ENCODE results near the gene RNF214. TPM values are rescaled to one million over a fixed set of nuclear protein-coding genes. Genes with fewer than 3 reads are reported as not detected.

The RNF214 gene
- polyA plus RNA-seq, 4 donors = 6.9 to 17.8 (median 8.9) TPM

DNA sequence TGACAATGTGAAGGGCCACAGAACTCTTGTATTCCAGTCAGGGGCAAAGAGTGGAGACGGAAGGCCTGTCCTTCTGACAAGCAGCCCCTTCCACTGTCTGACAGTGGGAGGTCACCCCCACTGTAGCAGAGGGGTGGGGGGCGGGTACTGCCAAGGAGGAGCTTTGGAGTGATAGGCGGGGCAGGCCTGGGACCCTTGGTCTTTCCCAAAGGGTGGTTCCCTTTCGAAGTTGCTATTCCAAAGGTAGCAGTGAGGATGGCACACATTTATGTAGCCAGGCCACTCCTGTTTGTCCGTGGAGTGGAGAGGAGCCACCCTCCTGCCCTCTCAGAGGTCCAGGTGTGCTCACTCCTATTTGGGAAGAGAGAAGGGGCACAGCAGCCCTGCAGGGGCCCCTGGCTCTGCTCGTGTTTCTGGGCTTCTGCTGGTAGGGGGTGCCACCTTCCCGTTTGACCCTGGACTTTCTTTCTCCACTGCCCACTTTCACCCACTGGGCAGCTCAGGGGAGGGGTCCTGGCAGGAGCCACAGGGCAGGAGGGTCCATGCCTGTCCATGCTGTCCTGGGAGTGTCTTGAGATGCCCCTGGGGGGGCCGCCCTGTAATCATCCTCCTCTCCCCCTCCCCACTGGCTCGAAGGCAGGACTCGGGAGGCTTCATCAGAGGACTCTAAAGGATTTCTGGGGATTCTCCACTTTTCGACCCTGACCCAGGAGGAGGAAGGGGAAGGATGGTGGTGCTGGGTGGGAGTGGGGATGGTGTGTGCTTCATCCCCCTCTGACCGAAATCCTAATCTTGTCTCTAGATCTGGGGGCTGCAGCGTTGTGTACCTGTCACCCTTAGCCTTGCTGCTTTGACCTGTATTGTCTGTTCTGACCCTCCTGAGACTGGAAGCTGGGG is 32.3 kb upstream of the RNF214 start:
- H3K4me3 ChIP-seq (ENCODE audit: low read depth in 1 of 3, low read length in 3 of 3) = peak overlapping the region in 1 of 3 donors; percentile 47
- no peak for FAIRE-seq
- H3K9me3 ChIP-seq (ENCODE audit: control insufficient read depth in 2 of 2, insufficient read depth in 1 of 2, low read depth in 1 of 2, low read length in 1 of 2) = no peaks in the 10 kb centered on the region
- H3K36me3 ChIP-seq (ENCODE audit: control insufficient read depth in 3 of 3, insufficient read depth in 2 of 3, low read depth in 1 of 3, low read length in 3 of 3) = peaks cover 7 to 86% (median 9%) of the 10 kb centered on the region in 3 donors
- 61 to 68% (median 61%) methylated on average over 13 of the region's 13 CpGs for WGBS, 3 donors
- no peak for DNase-seq
- no peaks in the 10 kb centered on the region for H3K27me3 ChIP-seq (ENCODE audit: control insufficient read depth in 3 of 3, insufficient read depth in 3 of 3, low read length in 3 of 3)
- peaks cover 0 to 23% (median 0%) of the 10 kb centered on the region in 3 donors for H3K4me1 ChIP-seq (ENCODE audit: control insufficient read depth in 3 of 3, insufficient read depth in 2 of 3, low read depth in 1 of 3, low read length in 2 of 3)
- peak overlapping the region in 2 of 3 donors; percentile 58 to 86 for H3K27ac ChIP-seq (ENCODE audit: low read depth in 1 of 3, low read length in 2 of 3)

GRCh38 chr11:117200813-117201657 is 31.4 kb upstream of the RNF214 start:
- peak overlapping the region in 2 of 3 donors; percentile 58 to 86 for H3K27ac ChIP-seq (ENCODE audit: low read depth in 1 of 3, low read length in 2 of 3)
- H3K4me1 ChIP-seq (ENCODE audit: control insufficient read depth in 3 of 3, insufficient read depth in 2 of 3, low read depth in 1 of 3, low read length in 2 of 3) = peaks cover 0 to 19% (median 0%) of the 10 kb centered on the region in 3 donors
- H3K27me3 ChIP-seq (ENCODE audit: control insufficient read depth in 3 of 3, insufficient read depth in 3 of 3, low read length in 3 of 3) = no peaks in the 10 kb centered on the region
- DNase-seq (no peak), FAIRE-seq (no peak)
- H3K36me3 ChIP-seq (ENCODE audit: control insufficient read depth in 3 of 3, insufficient read depth in 2 of 3, low read depth in 1 of 3, low read length in 3 of 3) = peaks cover 2 to 83% (median 9%) of the 10 kb centered on the region in 3 donors
- WGBS, 3 donors = 78 to 92% (median 87%) methylated on average over 12 of the region's 12 CpGs
- peak overlapping the region in 1 of 3 donors; percentile 47 for H3K4me3 ChIP-seq (ENCODE audit: low read depth in 1 of 3, low read length in 3 of 3)
- no peaks in the 10 kb centered on the region for H3K9me3 ChIP-seq (ENCODE audit: control insufficient read depth in 2 of 2, insufficient read depth in 1 of 2, low read depth in 1 of 2, low read length in 1 of 2)

DNA sequence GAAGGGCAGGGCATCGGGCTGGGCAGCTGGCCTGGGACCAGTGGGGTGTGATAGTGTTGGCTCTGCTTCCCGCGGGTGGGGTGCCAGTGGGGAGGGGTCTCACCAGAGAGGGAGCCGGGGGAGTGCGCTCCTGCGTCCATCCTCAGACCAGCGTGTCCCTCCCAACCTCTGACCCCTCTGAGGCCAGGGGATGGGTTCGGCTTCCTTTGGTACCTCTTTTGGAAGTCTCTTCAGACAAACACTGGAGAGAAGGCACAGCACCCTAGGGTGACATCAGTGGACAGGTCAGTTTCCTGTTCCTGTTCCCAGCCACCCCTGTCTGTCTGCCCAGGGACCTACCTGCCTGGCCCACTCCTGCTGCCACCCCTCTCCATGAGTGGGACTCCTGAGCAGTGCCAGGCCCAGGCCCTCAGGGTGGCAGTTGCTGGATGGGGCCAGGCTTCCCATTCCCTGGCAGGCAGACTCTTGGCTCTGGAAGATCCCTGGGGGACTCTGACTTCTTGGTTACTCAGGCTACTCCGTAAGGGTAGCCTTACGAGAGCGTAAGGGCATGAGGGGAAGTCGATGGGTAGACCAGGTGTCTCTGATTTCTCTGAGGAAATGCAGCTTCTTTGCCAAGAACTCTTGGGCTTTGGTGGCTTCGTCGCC is 30.7 kb upstream of the RNF214 start:
- DNase-seq = no peak
- Histone ChIP-seq H3K27me3 (ENCODE audit: control insufficient read depth in 3 of 3, insufficient read depth in 3 of 3, low read length in 3 of 3) (no peaks in the 10 kb centered on the region), H3K36me3 (ENCODE audit: control insufficient read depth in 3 of 3, insufficient read depth in 2 of 3, low read depth in 1 of 3, low read length in 3 of 3) (peaks cover 2 to 79% (median 9%) of the 10 kb centered on the region in 3 donors), H3K9me3 (ENCODE audit: control insufficient read depth in 2 of 2, insufficient read depth in 1 of 2, low read depth in 1 of 2, low read length in 1 of 2) (no peaks in the 10 kb centered on the region), H3K27ac (ENCODE audit: low read depth in 1 of 3, low read length in 2 of 3) (peak overlapping the region in 2 of 3 donors; percentile 58 to 86), H3K4me3 (ENCODE audit: low read depth in 1 of 3, low read length in 3 of 3) (peak overlapping the region in 1 of 3 donors; percentile 47), H3K4me1 (ENCODE audit: control insufficient read depth in 3 of 3, insufficient read depth in 2 of 3, low read depth in 1 of 3, low read length in 2 of 3) (peaks cover 0 to 19% (median 0%) of the 10 kb centered on the region in 3 donors)
- 67 to 79% (median 78%) methylated on average over 14 of the region's 14 CpGs for WGBS, 3 donors
- FAIRE-seq = no peak

GRCh38 chr11:117202386-117203068 is 29.9 kb upstream of the RNF214 start:
- Histone ChIP-seq H3K36me3 (ENCODE audit: control insufficient read depth in 3 of 3, insufficient read depth in 2 of 3, low read depth in 1 of 3, low read length in 3 of 3) (peaks cover 2 to 71% (median 9%) of the 10 kb centered on the region in 3 donors), H3K27me3 (ENCODE audit: control insufficient read depth in 3 of 3, insufficient read depth in 3 of 3, low read length in 3 of 3) (no peaks in the 10 kb centered on the region), H3K4me3 (ENCODE audit: low read depth in 1 of 3, low read length in 3 of 3) (peak overlapping the region in 1 of 3 donors; percentile 47), H3K27ac (ENCODE audit: low read depth in 1 of 3, low read length in 2 of 3) (peak overlapping the region in 2 of 3 donors; percentile 58 to 86), H3K4me1 (ENCODE audit: control insufficient read depth in 3 of 3, insufficient read depth in 2 of 3, low read depth in 1 of 3, low read length in 2 of 3) (peaks cover 0 to 19% (median 0%) of the 10 kb centered on the region in 3 donors), H3K9me3 (ENCODE audit: control insufficient read depth in 2 of 2, insufficient read depth in 1 of 2, low read depth in 1 of 2, low read length in 1 of 2) (no peaks in the 10 kb centered on the region)
- FAIRE-seq (no peak), DNase-seq (no peak)
- WGBS, 3 donors = 73 to 89% (median 84%) methylated on average over 7 of the region's 7 CpGs

GRCh38 chr11:117203069-117203407 is 29.4 kb upstream of the RNF214 start:
- WGBS, 3 donors = 92 to 97% (median 97%) methylated on average over 10 of the region's 10 CpGs
- peaks cover 0 to 19% (median 0%) of the 10 kb centered on the region in 3 donors for H3K4me1 ChIP-seq (ENCODE audit: control insufficient read depth in 3 of 3, insufficient read depth in 2 of 3, low read depth in 1 of 3, low read length in 2 of 3)
- peaks cover 2 to 66% (median 9%) of the 10 kb centered on the region in 3 donors for H3K36me3 ChIP-seq (ENCODE audit: control insufficient read depth in 3 of 3, insufficient read depth in 2 of 3, low read depth in 1 of 3, low read length in 3 of 3)
- H3K4me3 ChIP-seq (ENCODE audit: low read depth in 1 of 3, low read length in 3 of 3) = peak overlapping the region in 1 of 3 donors; percentile 47
- peak overlapping the region in 2 of 3 donors; percentile 34 to 58 for H3K27ac ChIP-seq (ENCODE audit: low read depth in 1 of 3, low read length in 2 of 3)
- FAIRE-seq (no peak), DNase-seq (no peak)
- no peaks in the 10 kb centered on the region for H3K9me3 ChIP-seq (ENCODE audit: control insufficient read depth in 2 of 2, insufficient read depth in 1 of 2, low read depth in 1 of 2, low read length in 1 of 2)
- no peaks in the 10 kb centered on the region for H3K27me3 ChIP-seq (ENCODE audit: control insufficient read depth in 3 of 3, insufficient read depth in 3 of 3, low read length in 3 of 3)

- DNase-seq (no peak), FAIRE-seq (no peak)
- H3K27ac ChIP-seq (ENCODE audit: low read depth in 1 of 3, low read length in 2 of 3) = peak overlapping the region in 2 of 3 donors; percentile 18 to 23
- H3K9me3 ChIP-seq (ENCODE audit: control insufficient read depth in 2 of 2, insufficient read depth in 1 of 2, low read depth in 1 of 2, low read length in 1 of 2) = no peaks in the 10 kb centered on the region
- H3K4me3 ChIP-seq (ENCODE audit: low read depth in 1 of 3, low read length in 3 of 3) = no peak overlapping the region
- WGBS, 3 donors = 82 to 92% (median 90%) methylated on average over 16 to 17 of the region's 17 CpGs
- H3K27me3 ChIP-seq (ENCODE audit: control insufficient read depth in 3 of 3, insufficient read depth in 3 of 3, low read length in 3 of 3) = no peaks in the 10 kb centered on the region
- H3K4me1 ChIP-seq (ENCODE audit: control insufficient read depth in 3 of 3, insufficient read depth in 2 of 3, low read depth in 1 of 3, low read length in 2 of 3) = peaks cover 0 to 6% (median 0%) of the 10 kb centered on the region in 3 donors
- peaks cover 2 to 61% (median 9%) of the 10 kb centered on the region in 3 donors for H3K36me3 ChIP-seq (ENCODE audit: control insufficient read depth in 3 of 3, insufficient read depth in 2 of 3, low read depth in 1 of 3, low read length in 3 of 3)
Observed at GRCh38 chr11:117204283-117205080, 28.0 kb upstream of the RNF214 start.

DNA sequence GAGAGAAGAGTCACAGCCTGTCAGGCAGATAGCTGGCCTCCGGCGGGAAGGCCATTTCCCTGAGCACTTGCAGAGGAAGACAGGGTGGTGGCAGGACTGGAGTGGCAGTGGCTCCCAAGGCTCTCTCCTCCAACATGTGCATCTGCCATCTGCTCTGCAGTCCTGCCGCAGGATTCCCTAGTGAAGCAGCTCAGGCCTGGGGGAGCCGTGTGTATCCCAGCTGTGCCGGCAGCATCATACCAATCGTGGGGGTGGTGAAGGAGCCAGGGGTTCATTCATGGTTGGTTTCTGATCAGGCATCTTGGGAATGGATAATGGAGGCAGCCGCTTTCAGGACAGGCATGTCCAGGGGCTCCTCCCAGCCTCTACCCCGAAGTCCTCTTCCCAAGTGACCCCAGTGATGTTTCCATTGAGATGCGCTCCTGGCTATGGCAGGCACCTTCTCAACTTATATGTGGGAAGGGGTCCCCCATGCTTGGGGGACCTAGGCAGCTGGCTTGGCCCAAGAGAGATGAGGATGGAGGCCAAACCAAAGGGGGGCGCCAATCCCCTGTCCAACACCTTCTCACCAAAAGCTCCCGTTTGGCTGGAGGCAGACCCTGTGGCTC is 27.2 kb upstream of the RNF214 start:
- no peak for DNase-seq
- no peak for FAIRE-seq
- Histone ChIP-seq H3K27me3 (ENCODE audit: control insufficient read depth in 3 of 3, insufficient read depth in 3 of 3, low read length in 3 of 3) (no peaks in the 10 kb centered on the region), H3K4me1 (ENCODE audit: control insufficient read depth in 3 of 3, insufficient read depth in 2 of 3, low read depth in 1 of 3, low read length in 2 of 3) (no peaks in the 10 kb centered on the region), H3K36me3 (ENCODE audit: control insufficient read depth in 3 of 3, insufficient read depth in 2 of 3, low read depth in 1 of 3, low read length in 3 of 3) (peaks cover 2 to 56% (median 9%) of the 10 kb centered on the region in 3 donors), H3K4me3 (ENCODE audit: low read depth in 1 of 3, low read length in 3 of 3) (no peak overlapping the region), H3K27ac (ENCODE audit: low read depth in 1 of 3, low read length in 2 of 3) (no peak overlapping the region), H3K9me3 (ENCODE audit: control insufficient read depth in 2 of 2, insufficient read depth in 1 of 2, low read depth in 1 of 2, low read length in 1 of 2) (no peaks in the 10 kb centered on the region)
- 88 to 92% (median 92%) methylated on average over 11 of the region's 11 CpGs for WGBS, 3 donors
